ENCODE results near the gene FOXJ3. TPM values are rescaled to one million over a fixed set of nuclear protein-coding genes. Genes with fewer than 3 reads are reported as not detected.

The FOXJ3 gene
- total RNA-seq, 1 donor from 2014 or later = 59.9 TPM

DNA sequence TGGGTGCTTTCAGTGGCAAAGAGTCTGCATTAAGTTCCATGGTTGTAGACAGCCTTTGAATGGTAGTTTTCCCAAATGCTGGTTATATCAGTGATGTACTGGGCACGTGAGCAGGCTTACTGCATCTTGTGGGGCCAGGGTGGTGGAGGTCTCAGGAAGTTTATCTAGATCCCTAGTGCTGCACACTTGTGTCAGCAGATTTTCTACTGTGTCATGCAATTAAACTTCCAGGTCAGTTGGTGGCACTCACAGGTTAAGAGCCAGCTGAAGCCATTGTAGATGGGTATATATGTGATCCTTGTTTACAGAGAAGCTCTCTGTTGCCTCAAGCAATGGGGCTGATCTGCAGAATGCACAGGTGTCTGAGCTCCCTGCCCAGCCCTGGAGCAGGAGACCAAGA lies 33.0 kb downstream of the FOXJ3 start:
- H3K4me1 ChIP-seq = no peaks in the 10 kb centered on the region
- no peak for DNase-seq (ENCODE audit: extremely low spot score in 2 of 2)
- H3K9me3 ChIP-seq = no peaks in the 10 kb centered on the region
- no peak overlapping the region for H3K27ac ChIP-seq
- H3K4me3 ChIP-seq = no peak overlapping the region
- H3K27me3 ChIP-seq = no peaks in the 10 kb centered on the region
- intact Hi-C loops (cut with DNase I) = no loop called here
- no peak for TF ChIP-seq POLR2AphosphoS5 (IDR thresholded peaks at IDR 0.05; ENCODE audit: insufficient read depth in 1 of 2, low read depth in 1 of 2)
- no peak for TF ChIP-seq POLR2A (IDR thresholded peaks at IDR 0.05)
- no peaks in the 10 kb centered on the region for H3K36me3 ChIP-seq

DNA sequence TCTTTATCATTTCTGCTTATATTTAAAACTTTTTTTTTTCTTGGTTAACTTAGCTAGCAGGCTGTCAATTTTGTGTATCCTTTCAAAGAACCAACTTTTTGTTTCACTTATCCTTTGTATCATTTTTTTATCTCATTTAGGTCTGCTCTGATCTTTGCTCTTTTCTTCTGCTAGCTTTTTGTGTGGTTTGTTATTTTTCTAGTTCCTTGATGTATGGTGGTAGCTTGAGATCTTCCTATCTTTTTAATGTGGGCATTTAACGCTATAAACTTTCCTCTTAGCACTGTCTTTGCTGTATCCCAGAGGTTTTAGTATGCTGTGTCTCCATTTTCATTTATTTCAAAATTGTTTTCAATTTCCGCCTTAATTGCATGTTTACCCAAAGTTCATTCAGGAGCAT lies 36.5 kb downstream of the FOXJ3 start:
- no peaks in the 10 kb centered on the region for H3K9me3 ChIP-seq
- intact Hi-C loops (cut with DNase I) = no loop called here

DNA sequence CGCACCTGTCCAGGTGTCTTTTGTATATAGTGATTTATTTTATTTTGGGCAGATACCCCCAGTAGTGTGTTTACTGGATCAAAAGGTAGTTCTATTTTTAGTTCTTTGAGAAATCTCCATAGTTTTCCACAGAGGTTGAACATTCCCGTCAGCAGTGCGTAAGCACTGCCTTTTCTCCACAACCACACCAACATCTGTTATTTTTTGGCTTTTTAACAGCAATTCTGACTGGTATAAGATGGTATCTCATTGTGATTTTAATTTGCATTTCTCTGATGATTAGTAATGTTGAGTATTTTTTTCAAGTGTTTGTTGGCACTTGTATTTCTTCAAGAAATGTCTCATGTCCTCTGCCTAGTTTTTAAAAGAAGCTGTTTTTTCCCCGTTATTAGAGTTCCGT lies 39.2 kb downstream of the FOXJ3 start:
- no peak for DNase-seq (ENCODE audit: extremely low spot score in 2 of 2)
- Histone ChIP-seq H3K9me3 (no peaks in the 10 kb centered on the region), H3K27me3 (no peaks in the 10 kb centered on the region), H3K27ac (no peak overlapping the region), H3K4me1 (no peaks in the 10 kb centered on the region), H3K36me3 (no peaks in the 10 kb centered on the region), H3K4me3 (no peak overlapping the region)
- TF ChIP-seq POLR2A (IDR thresholded peaks at IDR 0.05) (no peak), POLR2AphosphoS5 (IDR thresholded peaks at IDR 0.05; ENCODE audit: insufficient read depth in 1 of 2, low read depth in 1 of 2) (no peak)
- TF ChIP-seq, protein P1, sequence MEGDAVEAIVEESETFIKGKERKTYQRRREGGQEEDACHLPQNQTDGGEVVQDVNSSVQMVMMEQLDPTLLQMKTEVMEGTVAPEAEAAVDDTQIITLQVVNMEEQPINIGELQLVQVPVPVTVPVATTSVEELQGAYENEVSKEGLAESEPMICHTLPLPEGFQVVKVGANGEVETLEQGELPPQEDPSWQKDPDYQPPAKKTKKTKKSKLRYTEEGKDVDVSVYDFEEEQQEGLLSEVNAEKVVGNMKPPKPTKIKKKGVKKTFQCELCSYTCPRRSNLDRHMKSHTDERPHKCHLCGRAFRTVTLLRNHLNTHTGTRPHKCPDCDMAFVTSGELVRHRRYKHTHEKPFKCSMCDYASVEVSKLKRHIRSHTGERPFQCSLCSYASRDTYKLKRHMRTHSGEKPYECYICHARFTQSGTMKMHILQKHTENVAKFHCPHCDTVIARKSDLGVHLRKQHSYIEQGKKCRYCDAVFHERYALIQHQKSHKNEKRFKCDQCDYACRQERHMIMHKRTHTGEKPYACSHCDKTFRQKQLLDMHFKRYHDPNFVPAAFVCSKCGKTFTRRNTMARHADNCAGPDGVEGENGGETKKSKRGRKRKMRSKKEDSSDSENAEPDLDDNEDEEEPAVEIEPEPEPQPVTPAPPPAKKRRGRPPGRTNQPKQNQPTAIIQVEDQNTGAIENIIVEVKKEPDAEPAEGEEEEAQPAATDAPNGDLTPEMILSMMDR (IDR thresholded peaks at IDR 0.05) = no peak
- intact Hi-C loops (cut with DNase I) = no loop called here

More for the DNA sequence above, 36.5 kb downstream of the FOXJ3 start:
- no peak for TF ChIP-seq POLR2AphosphoS5 (IDR thresholded peaks at IDR 0.05; ENCODE audit: insufficient read depth in 1 of 2, low read depth in 1 of 2)
- TF ChIP-seq, protein P1 (IDR thresholded peaks at IDR 0.05) = no peak
- DNase-seq (ENCODE audit: extremely low spot score in 2 of 2) = no peak
- H3K36me3 ChIP-seq = no peaks in the 10 kb centered on the region
- no peaks in the 10 kb centered on the region for H3K4me1 ChIP-seq
- H3K4me3 ChIP-seq = no peak overlapping the region
- no peak overlapping the region for H3K27ac ChIP-seq
- no peaks in the 10 kb centered on the region for H3K27me3 ChIP-seq

DNA sequence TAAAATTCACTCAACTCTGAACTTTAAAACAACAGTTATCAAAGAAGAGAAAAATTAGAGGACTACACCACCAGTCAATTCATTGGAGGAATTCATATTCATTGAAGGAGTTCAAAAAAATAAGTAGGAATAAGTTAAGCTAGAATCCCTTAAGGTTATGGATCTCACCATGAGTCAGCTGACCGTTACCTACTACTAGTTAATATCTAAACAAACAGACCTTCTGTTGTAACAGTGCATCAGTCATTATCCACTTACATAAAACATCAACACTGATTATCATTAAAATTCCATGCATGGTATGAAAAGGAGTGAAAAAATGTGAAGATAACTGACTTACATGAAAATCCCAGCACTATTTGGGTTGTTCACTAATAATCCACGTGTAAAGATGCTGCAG lies 44.9 kb downstream of the FOXJ3 start:
- no peaks in the 10 kb centered on the region for H3K27me3 ChIP-seq
- no peak overlapping the region for H3K27ac ChIP-seq
- DNase-seq (ENCODE audit: extremely low spot score in 2 of 2) = no peak
- TF ChIP-seq POLR2A (IDR thresholded peaks at IDR 0.05) (no peak), POLR2AphosphoS5 (IDR thresholded peaks at IDR 0.05; ENCODE audit: insufficient read depth in 1 of 2, low read depth in 1 of 2) (no peak)
- TF ChIP-seq, protein P1 (IDR thresholded peaks at IDR 0.05) = no peak
- H3K36me3 ChIP-seq = no peaks in the 10 kb centered on the region
- H3K4me1 ChIP-seq = peaks cover 6% of the 10 kb centered on the region
- no peak overlapping the region for H3K4me3 ChIP-seq
- H3K9me3 ChIP-seq = no peaks in the 10 kb centered on the region
- intact Hi-C loops (cut with DNase I) = no loop called here

DNA sequence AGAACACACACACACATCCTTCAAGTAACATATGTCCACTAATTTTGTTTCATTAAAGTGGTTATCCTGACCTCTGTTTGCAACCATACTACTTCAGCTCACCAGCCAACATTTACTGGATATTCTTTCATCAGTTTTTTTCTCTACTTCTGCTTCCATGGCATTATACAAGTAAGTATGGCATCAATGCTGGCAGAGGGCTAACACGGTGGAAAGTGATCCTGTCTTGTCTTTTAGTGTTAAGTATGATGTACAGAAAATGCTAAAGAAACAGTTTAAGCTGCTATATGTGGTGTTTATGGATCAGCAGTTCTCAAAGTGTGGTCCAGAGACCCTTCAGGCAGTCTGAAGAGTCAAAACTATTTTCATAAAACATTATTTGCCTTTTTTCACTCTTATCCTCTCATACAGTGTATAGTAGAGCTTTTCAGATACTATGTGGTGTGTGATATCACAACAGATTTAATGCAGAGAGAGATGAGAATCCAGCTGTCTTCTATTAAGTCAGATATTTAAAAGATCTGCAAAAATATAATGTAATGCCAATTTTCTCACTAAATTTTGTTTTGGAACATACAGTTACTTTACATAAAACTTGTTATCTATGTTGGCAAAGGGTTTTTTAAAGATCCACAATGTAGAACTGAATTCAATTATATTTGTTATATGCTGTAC lies 46.6 kb downstream of the FOXJ3 start:
- no peaks in the 10 kb centered on the region for H3K36me3 ChIP-seq
- no peak overlapping the region for H3K4me3 ChIP-seq
- intact Hi-C loops (cut with DNase I) = no loop called here
- H3K9me3 ChIP-seq = no peaks in the 10 kb centered on the region
- no peak for DNase-seq (ENCODE audit: extremely low spot score in 2 of 2)
- H3K27me3 ChIP-seq = no peaks in the 10 kb centered on the region
- TF ChIP-seq, protein P1 (IDR thresholded peaks at IDR 0.05) = no peak
- no peak for TF ChIP-seq POLR2A (IDR thresholded peaks at IDR 0.05)
- no peak for TF ChIP-seq POLR2AphosphoS5 (IDR thresholded peaks at IDR 0.05; ENCODE audit: insufficient read depth in 1 of 2, low read depth in 1 of 2)
- no peak overlapping the region for H3K27ac ChIP-seq
- H3K4me1 ChIP-seq = peaks cover 8% of the 10 kb centered on the region

All from vagina (tissue), 2 donors.